Measurements from ENCODE around the gene INF2.

DNA sequence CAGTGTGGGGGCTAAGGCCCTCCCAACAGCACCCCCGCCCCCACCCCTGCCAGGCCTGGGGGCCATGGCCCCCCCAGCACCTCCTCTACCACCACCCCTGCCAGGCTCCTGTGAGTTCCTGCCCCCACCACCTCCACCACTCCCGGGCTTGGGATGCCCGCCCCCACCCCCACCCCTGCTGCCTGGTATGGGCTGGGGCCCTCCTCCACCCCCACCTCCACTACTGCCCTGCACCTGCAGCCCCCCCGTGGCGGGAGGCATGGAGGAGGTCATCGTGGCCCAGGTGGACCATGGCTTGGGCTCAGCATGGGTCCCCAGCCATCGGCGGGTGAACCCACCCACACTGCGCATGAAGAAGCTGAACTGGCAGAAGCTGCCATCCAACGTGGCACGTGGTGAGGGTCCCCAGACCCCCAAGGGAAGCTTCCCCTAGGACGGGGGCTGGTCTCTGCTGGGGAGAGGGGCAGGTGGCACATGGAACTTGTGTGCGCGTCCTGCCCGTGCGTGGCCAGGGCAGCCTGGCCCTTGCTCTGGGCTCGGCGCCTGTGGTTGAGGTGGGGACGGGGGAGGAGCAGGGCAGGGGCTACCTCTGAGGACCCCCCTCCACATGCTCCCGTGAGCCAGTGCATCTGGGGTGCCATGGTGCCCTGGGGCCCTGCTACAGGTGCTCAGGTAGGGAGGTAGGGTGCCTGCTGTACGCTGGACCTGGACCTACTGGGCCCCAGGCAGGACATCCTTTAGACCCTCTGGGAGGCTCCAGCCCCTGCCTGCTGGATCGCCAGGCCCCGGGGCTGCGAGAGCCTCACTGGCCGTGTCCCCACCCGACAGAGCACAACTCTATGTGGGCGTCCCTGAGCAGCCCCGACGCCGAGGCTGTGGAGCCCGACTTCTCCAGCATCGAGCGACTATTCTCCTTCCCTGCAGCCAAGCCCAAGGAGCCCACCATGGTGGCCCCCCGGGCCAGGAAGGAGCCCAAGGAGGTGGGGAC, 18.5 kb downstream of the INF2 start:
- TF ChIP-seq ARNTL (CRISPR knock-in tag; IDR thresholded peaks at IDR 0.05; ENCODE audit: borderline replicate concordance, low read depth) (no peak), RARB (CRISPR knock-in tag; IDR thresholded peaks at IDR 0.05) (no peak), ISL1 (CRISPR knock-in tag; IDR thresholded peaks at IDR 0.05) (no peak), TCF4 (CRISPR knock-in tag; IDR thresholded peaks at IDR 0.05; ENCODE audit: borderline replicate concordance) (no peak), ZNF8 (CRISPR knock-in tag; IDR thresholded peaks at IDR 0.05) (no peak)
- TF ChIP-seq, protein P1, sequence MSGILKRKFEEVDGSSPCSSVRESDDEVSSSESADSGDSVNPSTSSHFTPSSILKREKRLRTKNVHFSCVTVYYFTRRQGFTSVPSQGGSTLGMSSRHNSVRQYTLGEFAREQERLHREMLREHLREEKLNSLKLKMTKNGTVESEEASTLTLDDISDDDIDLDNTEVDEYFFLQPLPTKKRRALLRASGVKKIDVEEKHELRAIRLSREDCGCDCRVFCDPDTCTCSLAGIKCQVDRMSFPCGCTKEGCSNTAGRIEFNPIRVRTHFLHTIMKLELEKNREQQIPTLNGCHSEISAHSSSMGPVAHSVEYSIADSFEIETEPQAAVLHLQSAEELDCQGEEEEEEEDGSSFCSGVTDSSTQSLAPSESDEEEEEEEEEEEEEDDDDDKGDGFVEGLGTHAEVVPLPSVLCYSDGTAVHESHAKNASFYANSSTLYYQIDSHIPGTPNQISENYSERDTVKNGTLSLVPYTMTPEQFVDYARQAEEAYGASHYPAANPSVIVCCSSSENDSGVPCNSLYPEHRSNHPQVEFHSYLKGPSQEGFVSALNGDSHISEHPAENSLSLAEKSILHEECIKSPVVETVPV (CRISPR knock-in tag; IDR thresholded peaks at IDR 0.05): no peak
- TF ChIP-seq, protein P2, sequence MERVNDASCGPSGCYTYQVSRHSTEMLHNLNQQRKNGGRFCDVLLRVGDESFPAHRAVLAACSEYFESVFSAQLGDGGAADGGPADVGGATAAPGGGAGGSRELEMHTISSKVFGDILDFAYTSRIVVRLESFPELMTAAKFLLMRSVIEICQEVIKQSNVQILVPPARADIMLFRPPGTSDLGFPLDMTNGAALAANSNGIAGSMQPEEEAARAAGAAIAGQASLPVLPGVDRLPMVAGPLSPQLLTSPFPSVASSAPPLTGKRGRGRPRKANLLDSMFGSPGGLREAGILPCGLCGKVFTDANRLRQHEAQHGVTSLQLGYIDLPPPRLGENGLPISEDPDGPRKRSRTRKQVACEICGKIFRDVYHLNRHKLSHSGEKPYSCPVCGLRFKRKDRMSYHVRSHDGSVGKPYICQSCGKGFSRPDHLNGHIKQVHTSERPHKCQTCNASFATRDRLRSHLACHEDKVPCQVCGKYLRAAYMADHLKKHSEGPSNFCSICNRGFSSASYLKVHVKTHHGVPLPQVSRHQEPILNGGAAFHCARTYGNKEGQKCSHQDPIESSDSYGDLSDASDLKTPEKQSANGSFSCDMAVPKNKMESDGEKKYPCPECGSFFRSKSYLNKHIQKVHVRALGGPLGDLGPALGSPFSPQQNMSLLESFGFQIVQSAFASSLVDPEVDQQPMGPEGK (CRISPR knock-in tag; IDR thresholded peaks at IDR 0.05; ENCODE audit: borderline replicate concordance): no peak

Measured in SK-N-SH treated with all-trans-retinoic acid at 6 μM for 48 hours (cell line).